ENCODE data around the gene DEGS2. TPM values are rescaled to one million over a fixed set of nuclear protein-coding genes. Genes with fewer than 3 reads are reported as not detected.

The DEGS2 gene
- total and polyA plus RNA-seq, 2 of the 13 experiments (the other 11 are each of a cell fraction or from before 2014, with no cell fraction given), result 0.09 TPM

GRCh38 chr14:100192672-100193416 is 33.4 kb upstream of the DEGS2 start (continued):
- no peak for TF ChIP-seq ZNF781 (CRISPR knock-in tag; IDR thresholded peaks at IDR 0.05; ENCODE audit: borderline replicate concordance, not compliant biosample characterization)
- TF ChIP-seq CREB1 (IDR thresholded peaks at IDR 0.05), result peak; percentile 68
- TF ChIP-seq CREB1 (CRISPR knock-in tag; IDR thresholded peaks at IDR 0.05), result peak; percentile 39; the same call in 1 of the 2 replicates
- TF ChIP-seq AKAP8 (CRISPR knock-in tag; IDR thresholded peaks at IDR 0.05), result no peak
- no peak for TF ChIP-seq LBX2 (CRISPR knock-in tag; IDR thresholded peaks at IDR 0.05; ENCODE audit: borderline replicate concordance)
- TF ChIP-seq ZNF501 (CRISPR knock-in tag; IDR thresholded peaks at IDR 0.05), result peak; percentile 93
- 0 out of 2 replicates have a peak, but pooled peaks have one; percentile 50 for TF ChIP-seq CERS6 (CRISPR knock-in tag; IDR thresholded peaks at IDR 0.05)
- no peak for TF ChIP-seq ZBTB7A (CRISPR knock-in tag; IDR thresholded peaks at IDR 0.05)
- no peak for TF ChIP-seq RBM39 (IDR thresholded peaks at IDR 0.05; ENCODE audit: low read depth, low read length, poor library complexity, severe bottlenecking)
- no peak for TF ChIP-seq CEBPZ (IDR thresholded peaks at IDR 0.05; ENCODE audit: low read length)
- peak; percentile 85; the same call in 1 of the 2 replicates for TF ChIP-seq ESRRA (CRISPR knock-in tag; IDR thresholded peaks at IDR 0.05; ENCODE audit: low read depth)
- TF ChIP-seq ZNF720 (CRISPR knock-in tag; IDR thresholded peaks at IDR 0.05), result no peak
- no peak for TF ChIP-seq HOXA9 (CRISPR knock-in tag; IDR thresholded peaks at IDR 0.05; ENCODE audit: borderline replicate concordance)
- peak; percentile 99 for TF ChIP-seq TBX2 (CRISPR knock-in tag; IDR thresholded peaks at IDR 0.05; ENCODE audit: borderline replicate concordance)
- no peak for TF ChIP-seq ZNF768 (CRISPR knock-in tag; IDR thresholded peaks at IDR 0.05)
- no peak for TF ChIP-seq ZMAT5 (CRISPR knock-in tag; IDR thresholded peaks at IDR 0.05; ENCODE audit: borderline replicate concordance, low read depth)
- TF ChIP-seq BRCA1 (CRISPR knock-in tag; IDR thresholded peaks at IDR 0.05), result peak; percentile 88; the same call in 1 of the 2 replicates
- TF ChIP-seq ZNF503 (CRISPR knock-in tag; IDR thresholded peaks at IDR 0.05), result peak; percentile 84; the same call in 1 of the 2 replicates
- no peak for TF ChIP-seq ATF7 (IDR thresholded peaks at IDR 0.05)
- no peak for TF ChIP-seq ATF7 (CRISPR knock-in tag; IDR thresholded peaks at IDR 0.05)
- peak; percentile 67; the same call in 1 of the 2 replicates for TF ChIP-seq ZNF138 (CRISPR knock-in tag; IDR thresholded peaks at IDR 0.05; ENCODE audit: low read depth)
- TF ChIP-seq NCOR1 (IDR thresholded peaks at IDR 0.05; ENCODE audit: borderline replicate concordance, low read length), result no peak; the same call in 1 of the 2 replicates

Measured in HepG2 (cell line).